ENCODE measurements around the gene GLRX2.

- no peak for TF ChIP-seq CTCF (IDR thresholded peaks at IDR 0.05)
- TF ChIP-seq POLR2A (IDR thresholded peaks at IDR 0.05): no peak
Measured at GRCh38 chr1:193111641-193112090, 6.5 kb upstream of the GLRX2 start.

Measured in uterus (tissue), 2 donors.